Endothelial cell of umbilical vein (primary cell): Measurements from ENCODE around the gene HMGXB4. TPM values are rescaled to one million over a fixed set of nuclear protein-coding genes. Genes with fewer than 3 reads are reported as not detected.

Experiments
- BruUV-seq: library from RNA; stranded (reverse); fragments of 400-500 nt; replicated peaks from 2 replicates; lab custom pipeline; 2021; lab: Mats Ljungman, UMichigan
- CTCF ChIA-PET: fragments of 300-600, 350-600 bp; sonication (Branson Sonifier 250); formaldehyde crosslinking; loops from one replicate; lab custom pipeline; 2021; ENCODE audit warnings: antibody characterized with exemption, inconsistent platforms; lab: Charles Lee
- POLR2A ChIA-PET: fragments of 300-600, 350-600 bp; sonication (Branson Sonifier 250); formaldehyde crosslinking; loops from one replicate; lab custom pipeline; 2021; ENCODE audit warnings: antibody characterized with exemption, inconsistent platforms; lab: Charles Lee
- DNase-seq: peaks from one replicate; pipeline ENCODE4 v3.0.0-alpha.2; 2011; ENCODE audit warnings: low read depth, low spot score
- FAIRE-seq: peaks from 2 replicates; lab custom pipeline; 2011; peaks lifted over from hg19 to GRCh38; lab: Jason Lieb, UNC
- H2AFZ ChIP-seq: 2 replicates; pipeline ENCODE4 v1.6.0; 2012; ENCODE audit warnings: low read depth, low read length, control low read depth, inconsistent platforms
- H3K27ac ChIP-seq: 2 replicates; pipeline ENCODE4 v1.5.1; 2011; ENCODE audit warnings: low read depth, mild to moderate bottlenecking, control low read depth, low read length, moderate library complexity; ENCODE audit not compliant: insufficient read depth
- H3K27me3 ChIP-seq, 2 experiments: 2 replicates each; pipeline versions ENCODE4 v1.6.0 to v1.6.1; 2011; ENCODE audit warnings: low read length in 2 of 2, mixed read lengths in 1 of 2; ENCODE audit not compliant: control insufficient read depth in 2 of 2, insufficient read depth in 2 of 2
- H3K36me3 ChIP-seq, 2 experiments: 2 replicates in 1 of 2; 3 replicates in 1 of 2; pipeline ENCODE4 v1.5.1; 2011; ENCODE audit warnings: low read length in 2 of 2, mild to moderate bottlenecking in 1 of 2, moderate library complexity in 1 of 2; ENCODE audit not compliant: control insufficient read depth in 2 of 2, insufficient read depth in 2 of 2; ENCODE audit errors: extremely low read depth in 1 of 2
- H3K4me1 ChIP-seq: 3 replicates; pipeline ENCODE4 v1.5.1; 2011; ENCODE audit warnings: mild to moderate bottlenecking, low read length; ENCODE audit not compliant: control insufficient read depth, insufficient read depth; ENCODE audit errors: extremely low read depth
- H3K4me2 ChIP-seq: 2 replicates; pipeline ENCODE4 v1.6.1; 2011; ENCODE audit warnings: low read length, control low read depth, mixed read lengths; ENCODE audit not compliant: insufficient read depth
- H3K4me3 ChIP-seq, 3 experiments: fragments of 200-600 bp in 1 of 3; sonication (generic), shearing (Covaris generic) in 1 of 3; replicated peaks in 1 of 3; 2 replicates each; pipeline ENCODE4 v1.5.1; 2011 to 2016; ENCODE audit warnings: control low read depth in 3 of 3, low read length in 3 of 3, mild to moderate bottlenecking in 2 of 3, inconsistent platforms in 1 of 3, low read depth in 1 of 3, moderate library complexity in 1 of 3; ENCODE audit not compliant: insufficient read depth in 1 of 3
- H3K79me2 ChIP-seq: 2 replicates; pipeline ENCODE4 v1.6.0; 2012; ENCODE audit warnings: low read length, inconsistent platforms; ENCODE audit not compliant: control insufficient read depth, insufficient read depth
- H3K9ac ChIP-seq: replicated peaks from 2 replicates; pipeline ENCODE3; 2011; ENCODE audit warnings: low read length, control low read depth; ENCODE audit not compliant: insufficient read depth; ENCODE audit errors: extremely low read depth
- H3K9me1 ChIP-seq: replicated peaks from 3 replicates; pipeline ENCODE4 v1.6.0; 2011; ENCODE audit warnings: mild to moderate bottlenecking, low read length; ENCODE audit not compliant: control insufficient read depth, insufficient read depth; ENCODE audit errors: extremely low read depth
- H3K9me3 ChIP-seq: replicated peaks from 2 replicates; pipeline ENCODE4 v1.5.1; 2012; ENCODE audit warnings: low read length, inconsistent platforms; ENCODE audit not compliant: control insufficient read depth, insufficient read depth
- H4K20me1 ChIP-seq: replicated peaks from 2 replicates; pipeline ENCODE3; 2011; ENCODE audit warnings: mild to moderate bottlenecking, low read length; ENCODE audit not compliant: control insufficient read depth, insufficient read depth; ENCODE audit errors: extremely low read depth
- EZH2 ChIP-seq: IDR thresholded peaks from 2 replicates; pipeline ENCODE4 v1.6.1; 2012; ENCODE audit warnings: borderline replicate concordance, low read depth, mild to moderate bottlenecking, moderate library complexity, low read length, inconsistent platforms; ENCODE audit not compliant: severe bottlenecking
- JUN ChIP-seq: IDR thresholded peaks from 2 replicates; pipeline ENCODE4 v1.6.1; 2011; ENCODE audit warnings: borderline replicate concordance, low read depth; ENCODE audit not compliant: insufficient read length, insufficient read depth
- MAX ChIP-seq: IDR thresholded peaks from 2 replicates; pipeline ENCODE4 v1.6.1; 2011; ENCODE audit not compliant: insufficient read depth, insufficient read length
- MYC ChIP-seq: IDR thresholded peaks from one replicate; pipeline ENCODE4 v1.6.1; 2011; ENCODE audit warnings: mild to moderate bottlenecking, low read depth, low read length
- POLR2A ChIP-seq: IDR thresholded peaks from 2 replicates; pipeline ENCODE4 v1.6.1; 2012; ENCODE audit warnings: low read depth, mild to moderate bottlenecking, control low read depth, low read length
- POLR2AphosphoS5 ChIP-seq: IDR thresholded peaks from 2 replicates; pipeline ENCODE4 v1.6.1; 2012; ENCODE audit warnings: low read depth, mild to moderate bottlenecking, control low read depth, low read length, moderate library complexity; ENCODE audit not compliant: insufficient read depth
- dilution Hi-C: fragments of 300-500 bp; cut with MboI; formaldehyde crosslinking; loops from one replicate; pipeline ENCODE4 v1.15.0; 2019; ENCODE audit warnings: low sequenced_read_pairs; ENCODE audit not compliant: extremely low pct_ligation_motif_present
- intact Hi-C: fragments of 100-400 bp; cut with micrococcal nuclease; formaldehyde crosslinking; loops from one replicate; pipeline ENCODE4 v1.10.0; 2022
- polyA plus RNA-seq, 4 experiments: library from polyadenylated mRNA; depleted of rRNA in 3 of 4; stranded (reverse) in 3 of 4; unstranded in 1 of 4; fragments of >200 nt; gene quantifications; 2 replicates each; pipeline versions ENCODE4 v1.2.1 to v1.2.3, GENCODE V29; 2011 to 2012; ENCODE audit warnings: missing spikeins in 1 of 4
- total RNA-seq: library from RNA; stranded (reverse); gene quantifications from 2 replicates; pipeline ENCODE4 v1.2.3, GENCODE V29; 2021
- TF ChIP-seq, protein P1 (sequence below), 2 donors: IDR thresholded peaks; 1 replicate in 1 of 2; 2 replicates in 1 of 2; pipeline ENCODE4 v1.5.1; 2011; ENCODE audit warnings: low read length in 2 of 2, mild to moderate bottlenecking in 2 of 2, moderate library complexity in 2 of 2, control low read depth in 1 of 2, inconsistent platforms in 1 of 2, low read depth in 1 of 2; ENCODE audit not compliant: insufficient read depth in 1 of 2; ENCODE audit errors: extremely low read depth in 1 of 2

Gene HMGXB4
- total and polyA plus RNA-seq, 2 donors (not counting 3 experiments of a cell fraction or from before 2014, with no cell fraction given): 12.2 to 30.5 TPM

DNA sequence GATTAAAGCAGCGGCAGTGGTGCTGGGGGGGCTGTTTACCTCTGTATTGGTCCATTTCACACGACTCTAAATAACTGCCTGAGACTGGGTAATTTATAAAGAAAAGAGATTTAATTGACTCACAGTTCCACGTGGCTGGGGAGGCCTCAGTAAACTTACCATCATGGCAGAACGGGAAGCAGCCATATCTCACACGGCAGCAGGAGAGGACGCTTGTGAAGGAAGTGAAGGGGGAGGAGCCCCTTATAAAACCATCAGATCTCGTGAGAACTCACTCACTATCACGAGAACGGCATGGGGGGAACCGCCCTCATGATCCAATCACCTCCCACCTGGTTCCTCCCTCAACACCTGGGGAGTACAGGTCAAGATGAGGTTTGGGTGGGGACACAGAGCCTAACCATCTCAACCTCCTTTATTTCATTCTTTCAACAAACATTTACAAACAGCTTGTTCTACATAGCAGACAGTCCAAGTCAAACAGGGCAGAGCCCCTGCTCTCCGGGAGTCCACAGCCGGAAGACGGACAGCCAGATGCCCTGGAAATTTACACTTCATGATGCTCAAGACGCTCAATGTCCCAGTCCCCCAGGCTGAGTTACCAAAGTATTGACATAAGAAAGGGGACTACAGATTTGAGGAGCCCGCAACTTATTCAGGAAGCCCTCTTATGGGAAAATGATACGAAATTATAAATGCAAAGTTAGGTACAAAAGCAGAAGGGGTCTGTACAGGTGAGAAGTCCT is 26.3 kb upstream of the HMGXB4 start:
- no peak for FAIRE-seq
- BruUV-seq: no TSS peak
- POLR2A ChIA-PET: no interaction called here

More for the DNA sequence above, 26.3 kb upstream of the HMGXB4 start:
- Histone ChIP-seq H3K27me3 (peaks cover 2 to 6% of the 10 kb centered on the region in 2 experiments), H3K27ac (no peak overlapping the region), H3K4me2 (no peak overlapping the region), H4K20me1 (no peaks in the 10 kb centered on the region), H3K9me3 (no peaks in the 10 kb centered on the region), H3K9me1 (no peaks in the 10 kb centered on the region), H3K9ac (no peak overlapping the region), H3K36me3 (no peaks in the 10 kb centered on the region), H3K79me2 (no peaks in the 10 kb centered on the region), H3K4me3 (no peak overlapping the region), H2AFZ (peak overlapping the region; percentile 13), H3K4me1 (no peaks in the 10 kb centered on the region)
- dilution Hi-C loops: no loop called here
- no peak for DNase-seq
- CTCF ChIA-PET: interaction anchor here (0.6 to 3.2 kb wide), 29 partner anchors 9 to 1310 kb away, joined by 3 to 41 read pairs (median 6); partner anchors contain the start of gene HMGXB4
- intact Hi-C loops: loop anchor here (1.0 to 5.0 kb wide), 2 partner anchors 77 to 1309 kb away; partner anchors contain the start of gene LARGE1
- TF ChIP-seq POLR2AphosphoS5 (no peak), MYC (no peak), JUN (no peak), EZH2 (no peak), POLR2A (no peak), MAX (no peak)
- TF ChIP-seq, protein P1, sequence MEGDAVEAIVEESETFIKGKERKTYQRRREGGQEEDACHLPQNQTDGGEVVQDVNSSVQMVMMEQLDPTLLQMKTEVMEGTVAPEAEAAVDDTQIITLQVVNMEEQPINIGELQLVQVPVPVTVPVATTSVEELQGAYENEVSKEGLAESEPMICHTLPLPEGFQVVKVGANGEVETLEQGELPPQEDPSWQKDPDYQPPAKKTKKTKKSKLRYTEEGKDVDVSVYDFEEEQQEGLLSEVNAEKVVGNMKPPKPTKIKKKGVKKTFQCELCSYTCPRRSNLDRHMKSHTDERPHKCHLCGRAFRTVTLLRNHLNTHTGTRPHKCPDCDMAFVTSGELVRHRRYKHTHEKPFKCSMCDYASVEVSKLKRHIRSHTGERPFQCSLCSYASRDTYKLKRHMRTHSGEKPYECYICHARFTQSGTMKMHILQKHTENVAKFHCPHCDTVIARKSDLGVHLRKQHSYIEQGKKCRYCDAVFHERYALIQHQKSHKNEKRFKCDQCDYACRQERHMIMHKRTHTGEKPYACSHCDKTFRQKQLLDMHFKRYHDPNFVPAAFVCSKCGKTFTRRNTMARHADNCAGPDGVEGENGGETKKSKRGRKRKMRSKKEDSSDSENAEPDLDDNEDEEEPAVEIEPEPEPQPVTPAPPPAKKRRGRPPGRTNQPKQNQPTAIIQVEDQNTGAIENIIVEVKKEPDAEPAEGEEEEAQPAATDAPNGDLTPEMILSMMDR (IDR thresholded peaks at IDR 0.05; ENCODE audit: extremely low read depth in 1 of 2, insufficient read depth in 1 of 2, low read depth in 1 of 2, low read length in 2 of 2): no peak
